Motor neuron (in vitro differentiated cells): Measurements from ENCODE around the gene ALCAM. TPM values are rescaled to one million over a fixed set of nuclear protein-coding genes. Genes with fewer than 3 reads are reported as not detected.
"Not testable (repeated sequence)": the region's sequence is repeated elsewhere in the genome, so short reads cannot be mapped to it uniquely, and the experiment has no call there.

ENCODE experiments used
- ATAC-seq, 8 experiments: fragments of 200-7000 bp; cut with Tn5 transposase; replicated peaks in 6 of 8; 2 replicates each; pipeline ENCODE4 v1.8.0; 2021; ENCODE audit warnings: mild to moderate bottlenecking in 8 of 8, moderate library complexity in 8 of 8
- H3K27ac ChIP-seq, 2 donors: fragments of 250-450 bp; sonication (Bioruptor Pico); 2 replicates each; pipeline ENCODE4 v1.9.0; 2021; ENCODE audit warnings: antibody characterized with exemption in 2 of 2, mild to moderate bottlenecking in 2 of 2, moderate library complexity in 1 of 2
- H3K4me1 ChIP-seq, 2 donors: fragments of 250-450 bp; sonication (Bioruptor Pico); replicated peaks in 1 of 2; 2 replicates each; pipeline ENCODE4 v1.6.1; 2021; ENCODE audit warnings: antibody characterized with exemption in 2 of 2, mild to moderate bottlenecking in 2 of 2, moderate library complexity in 1 of 2
- H3K4me3 ChIP-seq, 5 donors: fragments of 250-450 bp; sonication (Bioruptor Pico); 2 replicates each; pipeline ENCODE4 v1.9.0; 2021; ENCODE audit warnings: antibody characterized with exemption in 5 of 5, mild to moderate bottlenecking in 5 of 5, moderate library complexity in 4 of 5
- WGBS, 10 experiments: fragments of 450-650 bp; shearing (Covaris generic); methylation state at CpG; one replicate each; pipeline ENCODE4 v1.0.0; 2022; 5-methylcytosine and 5-hydroxymethylcytosine counted together
- in situ Hi-C, 9 experiments: fragments of 400-800 bp; cut with MboI; loops; one replicate each; pipeline ENCODE4 v1.15.0; 2021; ENCODE audit warnings: low sequenced_read_pairs in 9 of 9, low pct_unique_long_range_greater_than_20kb in 2 of 9; ENCODE audit not compliant: unreplicated experiment in 9 of 9
- total RNA-seq, 8 experiments: library from RNA; unstranded; fragments of 300-600 nt; gene quantifications; 2 replicates each; pipeline versions ENCODE4 v1.2.3 to v1.2.4, GENCODE V29; 2022

The ALCAM gene
- total RNA-seq, 8 experiments from 2014 or later, result 5.4 to 136 (median 54.2) TPM

DNA sequence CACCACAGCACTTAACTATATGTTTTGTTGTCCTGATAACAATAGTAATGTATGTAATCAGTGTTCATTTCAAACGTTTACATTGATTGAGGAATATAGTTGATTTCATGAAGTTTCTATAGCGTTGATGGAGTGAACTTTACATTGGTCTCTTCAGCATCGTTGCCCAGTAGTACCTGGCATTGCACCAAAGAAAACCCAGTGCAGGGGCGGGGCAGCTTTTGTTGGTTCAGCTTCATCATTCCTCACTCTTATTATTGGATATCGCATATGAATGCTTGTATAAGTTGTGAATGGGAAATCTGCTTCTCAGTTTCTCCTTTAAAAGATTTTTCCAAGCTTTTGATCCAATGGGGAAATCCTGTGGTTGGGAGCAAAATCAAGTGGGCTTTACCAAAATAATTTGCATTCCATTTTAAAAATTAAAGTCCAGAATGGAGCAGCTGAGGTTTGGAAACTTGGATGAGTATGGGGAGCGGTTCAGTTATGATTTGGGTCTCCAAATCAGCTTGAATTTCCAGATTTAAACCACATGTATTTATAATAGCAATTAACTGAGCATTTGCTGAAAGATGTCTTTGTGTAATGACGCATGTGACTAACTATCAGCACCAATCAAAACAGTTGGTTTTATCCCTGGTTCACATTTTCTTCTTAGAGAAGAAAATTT is 213.7 kb downstream of the ALCAM start:
- H3K27ac ChIP-seq, result no peak overlapping the region
- in situ Hi-C loops, result no loop called here
- no peak for ATAC-seq
- H3K4me1 ChIP-seq, result no peaks in the 10 kb centered on the region
- WGBS, 10 experiments, result 39 to 100% (median 86%) methylated on average over 2 to 7 of the region's 7 CpGs
- no peak overlapping the region for H3K4me3 ChIP-seq

DNA sequence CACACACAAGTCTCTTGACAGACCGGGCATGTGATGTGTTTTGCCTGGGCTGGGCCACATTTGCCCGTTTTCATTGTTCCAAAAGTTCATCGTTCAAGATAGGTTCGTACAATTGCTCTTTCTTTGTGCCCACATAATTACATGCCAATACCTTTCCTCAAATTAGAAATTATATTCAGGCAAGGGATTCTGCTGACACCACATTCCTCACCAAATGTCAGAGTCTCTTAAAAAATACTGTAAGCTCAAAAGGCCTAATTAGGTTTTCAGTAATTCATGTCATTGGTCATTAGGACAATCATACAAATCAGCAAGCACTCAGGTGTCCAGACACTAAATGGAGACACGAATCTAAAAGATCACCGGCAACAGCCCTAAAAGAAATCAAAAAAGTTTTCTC is 215.3 kb downstream of the ALCAM start:
- Histone ChIP-seq H3K4me1 (no peaks in the 10 kb centered on the region), H3K27ac (no peak overlapping the region), H3K4me3 (no peak overlapping the region)
- ATAC-seq, result no peak
- 63 to 100% (median 92%) methylated on average over 1 to 6 of the region's 6 CpGs for WGBS, 10 experiments
- in situ Hi-C loops, result no loop called here

DNA sequence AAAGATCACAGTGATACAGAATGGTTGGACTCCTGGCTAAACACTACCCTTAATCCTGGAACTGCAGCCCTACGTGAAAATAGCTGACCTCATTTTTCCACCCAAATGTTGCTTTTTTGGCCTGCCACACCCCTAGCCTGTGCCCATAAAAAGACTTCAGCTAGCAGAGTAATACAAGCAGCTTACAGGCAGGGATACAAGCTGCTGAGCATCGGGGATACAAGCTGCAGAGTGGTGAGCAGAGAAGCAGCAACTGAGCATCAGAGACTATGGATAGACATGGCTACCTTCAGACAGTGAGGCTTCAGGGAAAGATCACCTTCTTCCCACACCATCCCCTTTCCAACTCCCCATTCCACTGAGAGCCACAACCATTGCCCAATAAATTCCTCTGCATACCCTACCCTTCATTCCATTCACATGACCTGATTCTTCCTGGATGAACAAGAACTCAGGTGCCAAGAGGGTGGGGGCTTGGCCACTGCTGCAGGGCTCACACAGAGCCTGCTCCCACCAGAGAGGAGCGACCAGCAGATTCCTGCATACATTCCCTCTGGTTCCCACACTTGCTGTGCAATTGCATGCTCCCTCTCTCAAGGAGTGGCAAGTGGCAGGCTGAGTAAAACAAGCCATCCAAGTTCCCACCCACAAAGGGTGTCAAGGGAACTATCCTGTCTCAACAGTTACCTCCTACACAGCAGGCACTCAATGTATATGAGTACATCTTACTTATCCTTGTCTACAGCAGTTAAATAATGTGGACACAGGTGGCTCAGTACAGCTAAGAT is 217.5 kb downstream of the ALCAM start:
- in situ Hi-C loops, result no loop called here
- Histone ChIP-seq H3K4me1 (no peaks in the 10 kb centered on the region), H3K27ac (no peak overlapping the region), H3K4me3 (no peak overlapping the region)
- peak in 3 of 8 experiments; percentile 59 to 89 (median 86) for ATAC-seq
- 40 to 100% (median 76%) methylated on average over 1 to 3 of the region's 3 CpGs; no CpG with 5 or more reads in 2 of the 10 experiments for WGBS, 10 experiments

DNA sequence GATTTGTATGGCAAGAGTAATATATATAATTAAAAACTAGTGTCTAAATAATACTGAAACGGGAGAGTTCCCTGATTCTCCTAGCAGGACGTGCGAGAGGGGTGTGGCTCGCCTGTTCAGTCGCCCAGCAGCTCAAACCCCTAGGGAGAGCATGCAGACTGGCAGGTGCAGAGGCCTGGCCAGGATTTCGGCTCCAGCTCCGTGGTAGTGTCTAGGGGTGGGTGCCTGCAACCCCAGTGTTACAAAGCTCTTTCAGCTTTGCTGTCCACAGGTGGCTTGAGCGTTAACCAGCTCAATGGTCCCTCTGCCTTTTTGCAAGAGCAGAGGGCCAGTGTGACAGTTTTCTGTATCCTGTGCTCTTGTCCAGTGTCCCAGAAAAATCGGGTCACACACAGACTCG is 226.6 kb downstream of the ALCAM start:
- no peak for ATAC-seq
- Histone ChIP-seq H3K4me1 (no peaks in the 10 kb centered on the region), H3K27ac (no peak overlapping the region), H3K4me3 (no peak overlapping the region)
- in situ Hi-C loops, result no loop called here
- WGBS, 10 experiments, result 80 to 100% (median 90%) methylated on average over 1 to 10 of the region's 10 CpGs; no CpG with 5 or more reads in 3 of the 10 experiments

DNA sequence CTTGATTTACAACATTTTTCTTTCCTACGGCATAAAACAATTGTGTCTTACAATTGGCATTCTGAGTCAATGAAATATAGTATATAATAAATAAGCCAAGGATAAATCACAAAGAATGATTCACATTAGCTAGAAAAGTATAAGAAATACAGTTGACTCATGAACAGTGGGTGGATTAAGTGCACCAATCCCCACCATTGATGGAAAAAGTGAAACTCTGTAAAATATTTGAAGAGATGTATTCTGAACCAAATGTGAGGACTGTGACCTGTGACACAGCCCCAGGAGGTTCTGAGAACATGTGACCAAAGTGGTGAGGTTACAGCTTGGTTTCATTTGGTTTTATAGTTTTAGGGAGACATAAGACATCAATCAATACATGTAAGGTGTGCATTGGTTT is 227.5 kb downstream of the ALCAM start:
- WGBS, 10 experiments, result 44 to 100% (median 85%) methylated on average over 1 of the region's 1 CpG; no CpG with 5 or more reads in 2 of the 10 experiments
- in situ Hi-C loops, result no loop called here
- ATAC-seq, result no peak
- Histone ChIP-seq H3K27ac (no peak overlapping the region), H3K4me1 (no peaks in the 10 kb centered on the region), H3K4me3 (no peak overlapping the region)

DNA sequence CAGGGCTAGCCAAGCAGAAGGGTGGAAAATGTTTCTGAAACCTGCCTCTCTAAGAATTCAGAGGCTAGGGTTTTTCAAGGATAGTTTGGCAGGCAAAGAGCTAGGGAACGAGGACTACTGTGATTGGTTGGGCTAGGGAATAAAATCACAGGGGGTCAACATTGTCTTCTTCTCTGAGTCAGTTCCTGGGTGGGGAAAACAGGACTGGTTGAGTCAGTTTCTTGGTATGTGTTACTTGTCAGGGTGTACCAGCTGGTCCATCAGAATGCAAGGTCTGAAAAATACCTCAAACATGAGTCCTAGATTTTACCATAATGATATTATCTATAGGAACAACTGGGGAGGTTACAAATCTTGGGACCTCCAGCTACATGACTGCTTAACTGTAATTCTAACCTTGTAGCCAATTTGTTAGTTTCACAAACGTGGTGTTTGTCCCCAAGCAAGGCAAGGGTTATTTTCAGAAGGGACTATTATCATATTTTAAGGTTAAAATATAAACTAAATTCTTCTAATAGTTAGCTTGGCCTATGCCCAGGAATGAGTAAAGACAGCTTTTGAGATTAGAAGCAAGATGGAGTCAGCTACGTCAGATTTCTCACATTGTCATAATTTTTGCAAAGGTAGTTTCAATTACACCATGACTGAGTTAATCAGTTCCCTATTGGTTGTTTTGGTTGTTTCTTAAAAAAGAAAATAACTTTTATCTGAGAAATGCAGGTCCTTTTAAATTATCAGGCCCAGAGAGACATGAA is 231.5 kb downstream of the ALCAM start:
- Histone ChIP-seq H3K27ac (no peak overlapping the region), H3K4me1 (no peaks in the 10 kb centered on the region), H3K4me3 (no peak overlapping the region)
- 7 to 100% (median 82%) methylated on average over 1 to 3 of the region's 3 CpGs for WGBS, 10 experiments
- in situ Hi-C loops, result no loop called here
- peak in 2 of 8 experiments; percentile 84 to 87 for ATAC-seq

DNA sequence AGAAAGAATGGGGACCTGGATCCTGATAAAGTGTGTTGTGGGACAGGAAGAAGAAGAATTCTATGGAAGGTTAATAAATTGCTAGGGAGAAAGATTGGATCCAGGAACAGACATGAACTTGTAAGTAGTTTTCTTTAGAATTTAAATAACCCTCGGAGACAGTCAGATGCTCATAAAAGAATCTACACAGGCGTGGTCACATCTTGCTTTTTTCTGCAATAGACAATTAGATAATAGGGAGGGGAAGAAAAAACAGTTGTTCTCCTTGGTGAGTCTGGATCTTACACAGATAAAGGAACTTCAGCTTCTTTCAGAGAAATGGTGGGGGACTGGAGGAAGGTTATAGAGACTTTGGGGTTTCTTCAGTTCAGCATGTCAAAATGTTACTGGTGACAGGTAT is 232.6 kb downstream of the ALCAM start:
- WGBS, 10 experiments, result 0 to 100% (median 77%) methylated on average over 1 to 2 of the region's 2 CpGs; no CpG with 5 or more reads in 1 of the 10 experiments
- in situ Hi-C loops, result no loop called here
- ATAC-seq, result peak in 2 of 8 experiments; percentile 52 to 59
- Histone ChIP-seq H3K4me1 (no peaks in the 10 kb centered on the region), H3K4me3 (no peak overlapping the region), H3K27ac (no peak overlapping the region)

DNA sequence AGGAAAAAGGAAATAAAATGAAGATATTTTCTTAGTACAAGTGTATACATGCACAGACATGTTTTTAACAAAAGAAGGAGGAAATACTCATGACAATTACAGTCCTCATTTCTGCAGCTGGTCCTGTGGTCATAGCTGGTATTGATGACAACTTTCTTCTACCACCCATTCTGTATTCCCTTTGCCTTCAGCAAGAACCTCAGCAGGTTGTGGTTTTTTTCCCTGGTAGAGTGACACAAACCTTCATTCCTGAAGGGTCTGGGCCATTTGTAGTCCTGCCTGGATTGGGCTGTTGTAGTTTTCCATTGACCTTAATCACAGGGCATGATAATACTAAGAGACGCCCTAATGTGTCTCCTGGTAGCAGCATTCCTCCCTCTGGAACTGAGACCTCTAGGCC is 235.0 kb downstream of the ALCAM start:
- H3K27ac ChIP-seq, H3K4me3 ChIP-seq, in situ Hi-C loops, ATAC-seq, H3K4me1 ChIP-seq: not testable (repeated sequence)
- WGBS, 10 experiments, result 80 to 100% (median 100%) methylated on average over 1 of the region's 1 CpG; no CpG with 5 or more reads in 7 of the 10 experiments

DNA sequence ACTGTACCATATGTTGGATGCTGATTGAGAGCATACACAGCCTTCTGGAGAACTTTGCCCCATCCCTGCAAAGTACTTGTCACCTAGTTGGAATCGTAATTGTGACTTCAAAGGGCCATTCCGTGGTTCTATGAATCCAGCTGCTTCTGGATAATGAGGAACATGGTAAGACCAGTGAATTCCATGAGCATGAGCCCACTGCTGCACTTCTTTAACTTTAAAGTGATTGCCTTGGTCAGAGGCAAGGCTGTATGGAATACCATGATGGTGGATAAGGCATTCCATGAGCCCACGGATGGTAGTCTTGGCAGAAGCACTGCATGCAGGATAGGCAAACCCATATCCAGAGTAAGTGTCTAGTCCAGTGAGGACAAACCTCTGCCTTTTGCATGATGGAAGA is 235.6 kb downstream of the ALCAM start:
- WGBS, 10 experiments, result 70 to 100% (median 90%) methylated on average over 1 to 2 of the region's 3 CpGs; no CpG with 5 or more reads in 6 of the 10 experiments
- in situ Hi-C loops, H3K4me3 ChIP-seq, H3K4me1 ChIP-seq, ATAC-seq, H3K27ac ChIP-seq: not testable (repeated sequence)

DNA sequence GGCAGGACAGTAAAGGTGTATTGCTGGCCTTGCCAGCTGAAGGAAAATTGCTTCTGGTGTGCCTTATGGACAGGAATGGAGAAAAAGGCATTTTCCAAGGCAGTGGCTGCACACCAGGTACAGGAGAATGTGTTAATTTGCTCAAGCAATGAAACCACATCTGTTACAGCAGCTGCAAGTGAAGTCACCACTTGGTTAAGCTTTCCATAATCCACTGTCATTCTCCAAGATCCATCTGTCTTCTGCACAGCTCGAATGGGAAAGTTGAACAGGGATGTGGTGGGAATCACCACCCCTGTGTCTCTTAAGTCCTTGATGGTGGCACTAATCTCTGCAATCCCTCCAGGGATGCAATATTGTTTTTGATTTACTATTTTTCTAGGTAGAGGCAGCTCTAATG is 236.8 kb downstream of the ALCAM start:
- WGBS, 10 experiments, result no CpG with 5 or more reads among the region's 1 CpG
- ATAC-seq, H3K4me3 ChIP-seq, in situ Hi-C loops, H3K27ac ChIP-seq, H3K4me1 ChIP-seq: not testable (repeated sequence)

DNA sequence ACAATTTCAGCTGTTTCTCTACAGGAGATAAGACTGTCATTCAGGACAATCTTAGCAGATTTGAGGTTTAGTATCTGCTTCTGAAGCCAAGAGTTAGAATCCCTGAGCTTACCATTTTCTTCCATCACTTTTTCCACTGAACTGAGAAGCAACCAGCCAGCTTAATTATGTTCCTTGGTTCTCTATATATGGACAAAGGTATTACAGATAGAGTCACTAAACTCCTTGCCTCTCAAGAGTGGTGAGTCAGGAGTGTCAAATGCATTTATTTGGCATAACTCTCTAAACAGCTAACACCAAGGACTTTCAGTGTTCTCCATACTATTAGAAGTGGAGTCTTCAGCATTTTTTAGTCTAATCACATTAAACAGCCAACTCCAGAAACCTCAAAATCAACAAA is 239.3 kb downstream of the ALCAM start:
- H3K27ac ChIP-seq, result no peak overlapping the region
- in situ Hi-C loops, result no loop called here
- no peaks in the 10 kb centered on the region for H3K4me1 ChIP-seq
- no peak overlapping the region for H3K4me3 ChIP-seq
- ATAC-seq, result peak in 2 of 8 experiments; percentile 20 to 27

DNA sequence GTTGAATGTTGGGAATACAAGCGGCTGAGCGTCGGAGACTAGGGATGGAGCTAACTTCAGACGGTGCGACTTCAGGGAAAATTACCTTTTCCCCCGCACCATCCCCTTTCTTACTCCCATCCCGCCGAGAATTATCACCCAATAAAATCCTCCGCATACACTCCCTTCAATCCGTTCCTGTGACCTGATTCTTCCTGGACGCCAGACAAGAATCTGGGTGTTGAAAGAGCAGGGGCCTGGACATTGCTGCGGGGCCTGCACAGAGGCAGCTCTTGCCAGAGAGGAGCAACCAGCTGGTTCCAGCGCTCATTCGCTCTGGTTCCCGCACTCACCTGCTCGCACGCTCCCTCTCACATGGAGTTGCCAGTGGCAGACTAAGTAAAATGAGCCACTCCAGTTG is 241.9 kb downstream of the ALCAM start:
- Histone ChIP-seq H3K4me3 (no peak overlapping the region), H3K4me1 (peaks cover 0 to 3% of the 10 kb centered on the region in 2 donors), H3K27ac (no peak overlapping the region)
- no peak for ATAC-seq
- 59 to 100% (median 90%) methylated on average over 1 to 16 of the region's 17 CpGs; no CpG with 5 or more reads in 1 of the 10 experiments for WGBS, 10 experiments
- in situ Hi-C loops, result no loop called here

DNA sequence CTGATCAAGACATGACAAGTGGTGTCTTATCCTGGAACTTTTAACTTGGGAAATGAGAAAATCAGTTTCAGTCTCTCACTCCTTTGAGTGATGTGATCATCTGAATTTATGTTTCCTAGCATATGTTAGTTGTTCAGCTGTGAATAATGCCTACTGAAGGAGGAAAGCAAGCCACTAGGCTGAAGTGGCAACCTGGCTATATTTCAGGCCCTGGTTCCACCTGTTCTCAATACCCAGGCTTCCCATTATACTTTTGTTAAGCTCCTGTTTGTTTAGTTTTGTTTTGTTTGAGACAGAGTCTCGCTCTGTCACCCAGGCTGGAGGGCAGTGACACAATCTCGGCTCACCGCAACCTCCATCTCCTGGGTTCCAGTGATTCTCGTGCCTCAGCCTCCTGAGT is 243.8 kb downstream of the ALCAM start:
- Histone ChIP-seq H3K4me1 (peaks cover 0 to 3% of the 10 kb centered on the region in 2 donors), H3K27ac (no peak overlapping the region), H3K4me3 (no peak overlapping the region)
- 86 to 100% (median 100%) methylated on average over 1 to 4 of the region's 4 CpGs; no CpG with 5 or more reads in 3 of the 10 experiments for WGBS, 10 experiments
- in situ Hi-C loops, result no loop called here
- no peak for ATAC-seq
